Measurements from ENCODE around the gene RGS14. TPM values are rescaled to one million over a fixed set of nuclear protein-coding genes. Genes with fewer than 3 reads are reported as not detected.
"Not testable (repeated sequence)": the region's sequence is repeated elsewhere in the genome, so short reads cannot be mapped to it uniquely, and the experiment has no call there.

The RGS14 gene
- total RNA-seq, 1 experiment from 2014 or later = 26.2 TPM

DNA sequence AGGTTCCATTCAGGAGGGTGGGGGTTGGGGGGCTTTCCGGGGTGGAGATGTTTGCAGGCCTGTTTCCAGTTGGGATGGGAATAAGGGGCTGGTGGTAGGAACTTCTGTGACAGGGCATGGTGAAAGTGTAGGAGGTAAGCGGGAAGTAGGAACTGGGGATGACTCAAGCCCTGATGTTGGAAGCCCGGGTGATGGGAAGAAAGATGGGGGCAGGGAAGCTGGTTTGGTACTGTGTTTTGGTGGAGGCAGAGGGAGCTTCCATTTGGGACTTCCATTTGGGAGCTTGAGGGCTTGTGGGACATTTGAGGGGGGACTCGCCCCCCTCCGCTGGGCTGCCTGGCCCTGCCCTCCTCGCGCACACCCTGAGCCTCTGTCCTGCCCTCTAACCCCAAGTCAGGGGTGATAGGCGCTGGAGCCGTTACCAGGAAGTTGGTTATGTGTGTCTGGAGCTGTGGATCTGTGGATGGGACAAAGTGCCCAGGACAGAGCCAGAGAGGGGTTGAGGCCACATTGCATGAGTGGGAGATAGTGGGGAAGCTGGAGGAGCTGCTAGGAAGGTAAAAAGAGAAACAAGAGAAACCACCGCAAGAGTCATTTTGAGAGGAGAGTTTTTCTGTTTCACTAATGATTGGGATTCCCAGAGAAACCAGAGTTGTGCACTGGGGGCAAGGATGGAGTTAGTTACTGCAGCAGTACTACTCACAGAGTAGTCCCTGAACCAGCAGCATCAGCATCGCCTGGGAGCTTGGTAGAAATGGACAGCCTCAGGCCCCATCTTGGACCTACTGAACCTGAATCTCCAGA lies 6.6 kb downstream of the RGS14 start:
- no peak for DNase-seq (ENCODE audit: low spot score)

DNA sequence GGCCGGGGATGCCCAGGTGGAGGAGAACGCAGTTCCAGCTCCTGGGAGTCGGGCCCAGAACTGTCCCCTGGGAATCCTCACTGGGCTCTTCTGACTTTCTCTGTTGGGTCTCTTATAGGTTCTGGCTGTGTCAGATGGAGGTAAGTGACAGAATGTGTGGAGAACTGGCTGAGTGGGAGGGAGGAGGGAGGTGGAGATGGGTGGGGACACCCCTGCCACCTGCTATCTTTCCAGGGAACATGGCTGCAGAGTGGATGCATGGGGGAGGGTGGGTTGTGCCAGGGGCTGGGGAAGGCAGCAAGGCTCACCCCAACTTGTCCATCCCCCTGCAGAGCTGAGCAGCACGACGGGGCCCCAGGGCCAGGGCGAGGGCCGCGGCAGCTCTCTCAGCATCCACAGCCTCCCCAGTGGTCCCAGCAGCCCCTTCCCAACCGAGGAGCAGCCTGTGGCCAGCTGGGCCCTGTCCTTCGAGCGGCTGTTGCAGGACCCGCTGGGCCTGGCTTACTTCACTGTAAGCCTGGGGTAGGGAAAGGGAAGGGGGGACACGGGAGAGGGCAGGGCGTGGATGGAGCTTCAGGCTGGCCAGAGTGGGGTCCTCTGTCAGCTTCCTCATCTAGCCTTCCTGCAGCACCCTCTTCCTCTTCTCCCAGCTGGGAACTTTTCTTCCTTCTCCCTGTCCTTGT lies 8.3 kb downstream of the RGS14 start:
- DNase-seq (ENCODE audit: low spot score) = no peak

- no peak for DNase-seq (ENCODE audit: low spot score)
Observed at GRCh38 chr5:177366528-177367322, 9.0 kb downstream of the RGS14 start.

- DNase-seq (ENCODE audit: low spot score) = no peak
Observed at GRCh38 chr5:177367323-177367848, 9.7 kb downstream of the RGS14 start.

DNA sequence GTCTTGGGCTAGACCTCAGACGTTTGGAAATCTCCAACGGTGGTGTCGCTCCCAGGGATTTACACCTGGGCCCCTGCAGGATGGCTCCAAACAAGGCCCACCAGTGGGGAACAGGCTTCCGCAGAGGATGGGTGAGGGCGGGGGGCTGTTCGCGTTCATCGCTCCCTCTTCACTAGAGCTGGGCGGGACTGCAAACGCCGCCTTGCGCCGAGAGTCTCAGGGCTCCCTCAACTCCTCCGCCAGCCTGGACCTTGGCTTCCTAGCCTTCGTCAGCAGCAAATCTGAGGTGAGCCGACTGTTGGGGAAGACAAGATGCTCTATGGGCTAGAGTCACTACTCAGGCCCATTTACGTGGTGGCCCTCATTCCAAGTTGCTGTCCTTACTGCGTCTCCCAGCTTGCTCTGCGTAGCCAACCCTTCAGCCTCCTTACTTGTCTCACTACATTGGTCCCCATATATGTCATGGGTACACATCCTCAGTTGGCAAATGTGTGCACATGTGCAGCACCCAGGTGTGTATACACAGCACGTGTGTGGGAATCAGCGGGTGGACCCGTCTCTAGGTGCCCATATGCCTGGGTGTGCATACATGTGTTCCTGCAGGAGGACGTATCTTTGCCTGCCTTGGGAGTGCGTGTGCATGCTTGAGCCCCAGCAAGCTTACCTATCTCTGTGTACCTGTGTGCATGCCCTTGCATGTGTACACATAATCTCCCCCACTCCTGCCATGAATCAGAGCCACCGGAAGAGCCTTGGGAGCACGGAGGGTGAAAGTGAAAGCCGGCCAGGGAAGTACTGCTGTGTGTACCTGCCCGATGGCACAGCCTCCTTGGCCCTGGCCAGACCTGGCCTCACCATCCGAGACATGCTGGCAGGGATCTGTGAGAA lies 10.5 kb downstream of the RGS14 start:
- DNase-seq (ENCODE audit: low spot score) = no peak

GRCh38 chr5:177368869-177369644 lies 11.3 kb downstream of the RGS14 start:
- DNase-seq (ENCODE audit: low spot score) = peak; percentile 54

- DNase-seq (ENCODE audit: low spot score) = no peak
Observed at GRCh38 chr5:177369645-177370440, 12.1 kb downstream of the RGS14 start.

- DNase-seq (ENCODE audit: low spot score) = peak; percentile 97
Observed at GRCh38 chr5:177370488-177371119, 12.9 kb downstream of the RGS14 start.

DNA sequence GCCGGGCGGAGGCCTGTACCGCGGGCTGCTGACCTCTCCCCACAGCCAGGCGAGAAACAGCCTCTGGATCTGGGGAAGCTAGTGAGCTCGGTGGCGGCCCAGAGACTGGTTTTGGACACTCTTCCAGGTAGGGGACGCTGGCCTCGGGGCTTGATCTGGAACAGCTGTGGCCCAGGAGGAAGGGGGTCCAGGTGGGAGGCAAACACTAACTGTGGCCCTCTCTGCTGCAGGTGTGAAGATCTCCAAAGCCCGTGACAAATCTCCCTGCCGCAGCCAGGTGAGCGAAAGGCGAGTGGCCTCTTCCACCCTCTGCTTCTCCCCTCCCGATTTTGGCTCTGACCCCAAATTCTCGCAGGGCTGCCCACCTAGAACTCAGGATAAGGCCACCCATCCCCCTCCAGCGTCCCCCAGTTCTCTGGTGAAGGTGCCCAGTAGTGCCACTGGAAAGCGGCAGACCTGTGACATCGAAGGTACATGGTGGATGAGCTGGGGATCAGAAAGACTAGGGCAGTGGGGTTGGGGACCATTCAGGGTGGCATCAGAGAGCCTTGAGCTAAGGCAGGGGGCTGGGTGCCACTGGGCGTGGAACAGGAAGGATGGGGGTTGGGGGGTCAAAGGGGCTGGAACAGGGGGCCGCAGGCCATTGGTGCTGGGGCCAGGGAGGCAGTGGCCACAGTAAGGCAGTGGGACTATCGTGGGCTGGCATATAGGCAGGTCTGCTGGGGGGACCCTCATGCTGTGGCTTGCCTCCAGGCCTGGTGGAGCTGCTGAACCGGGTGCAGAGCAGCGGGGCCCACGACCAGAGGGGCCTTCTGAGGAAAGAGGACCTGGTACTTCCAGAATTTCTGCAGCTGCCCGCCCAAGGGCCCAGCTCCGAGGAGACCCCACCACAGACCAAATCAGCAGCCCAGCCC lies 13.7 kb downstream of the RGS14 start:
- no peak for DNase-seq (ENCODE audit: low spot score)

- DNase-seq (ENCODE audit: low spot score) = no peak
Observed at GRCh38 chr5:177372034-177372896, 14.5 kb downstream of the RGS14 start.

DNA sequence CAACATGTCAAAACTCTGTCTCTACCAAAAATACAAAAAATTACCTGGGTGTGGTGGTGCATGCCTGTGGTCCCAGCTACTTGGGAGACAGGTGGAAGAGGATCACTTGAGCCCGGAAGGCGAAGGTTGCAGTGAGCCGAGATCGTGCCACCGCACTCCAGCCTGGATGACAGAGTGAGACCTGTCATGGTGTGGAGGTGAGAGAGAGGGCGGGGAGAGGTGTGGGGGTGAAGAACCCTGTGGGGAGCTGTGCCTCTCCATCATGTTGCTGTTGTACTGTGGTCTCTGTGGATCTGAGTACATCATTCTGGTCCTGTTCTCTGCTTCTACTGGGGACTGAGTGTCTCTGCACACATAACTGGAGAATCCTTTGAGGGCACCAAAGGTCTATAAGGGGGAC lies 15.2 kb downstream of the RGS14 start:
- no peak for DNase-seq (ENCODE audit: low spot score)

GRCh38 chr5:177373806-177374205 lies 16.1 kb downstream of the RGS14 start:
- no peak for DNase-seq (ENCODE audit: low spot score)

DNA sequence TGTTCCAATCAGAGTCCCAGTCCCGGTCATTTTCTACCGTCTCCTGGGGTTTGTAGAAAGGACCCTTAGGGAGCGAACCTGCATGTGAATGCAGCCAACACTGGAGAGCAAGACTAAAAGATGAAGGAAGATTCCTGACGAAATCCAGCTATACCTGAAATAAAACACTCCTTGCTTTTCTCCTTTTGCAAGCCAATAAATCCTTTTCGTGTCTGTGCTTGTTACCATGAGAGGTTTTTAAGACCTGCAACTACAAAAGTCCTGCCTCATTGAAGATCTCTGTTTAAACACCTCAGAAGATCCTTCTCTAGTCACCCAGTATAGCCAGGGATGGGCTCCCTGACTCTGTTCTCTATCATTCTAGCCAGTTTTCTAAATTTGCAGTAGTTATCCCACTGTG lies 16.5 kb downstream of the RGS14 start:
- no peak for DNase-seq (ENCODE audit: low spot score)

- DNase-seq (ENCODE audit: low spot score) = not testable (repeated sequence)
Observed at GRCh38 chr5:177375516-177375915, 17.8 kb downstream of the RGS14 start.

DNA sequence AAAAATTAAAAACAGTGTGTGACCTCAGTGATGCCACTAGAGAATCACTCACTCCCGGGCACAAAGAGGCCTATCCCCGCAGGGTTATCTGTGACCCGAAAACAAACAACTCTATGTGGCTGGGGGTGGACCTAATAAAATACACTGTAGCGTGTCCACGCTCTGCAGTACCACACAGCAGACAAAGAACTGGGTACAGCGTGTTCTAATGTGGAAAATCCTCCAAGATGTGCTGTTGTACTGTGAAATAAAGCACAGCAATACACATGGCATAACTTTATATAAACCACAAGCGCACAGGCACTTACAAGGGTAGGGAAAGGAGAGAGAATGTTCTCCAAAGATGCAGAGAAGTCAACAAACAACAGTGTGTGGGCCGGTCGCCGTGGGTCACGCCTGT lies 18.4 kb downstream of the RGS14 start:
- DNase-seq (ENCODE audit: low spot score) = no peak

GRCh38 chr5:177377851-177378776 lies 20.4 kb downstream of the RGS14 start:
- no peak for DNase-seq (ENCODE audit: low spot score)
